Neural progenitor cell (in vitro differentiated cells): Measurements from ENCODE around the gene SMCHD1. TPM values are rescaled to one million over a fixed set of nuclear protein-coding genes. Genes with fewer than 3 reads are reported as not detected.

ENCODE experiments used
- DNase-seq: peaks from one replicate; pipeline ENCODE4 v3.0.0-alpha.2; 2016; ENCODE audit warnings: low spot score
- H2AFZ ChIP-seq: fragments of 200-600 bp; sonication (generic); replicated peaks from 2 replicates; pipeline ENCODE4 v1.6.1; 2016; ENCODE audit warnings: antibody characterized with exemption
- H3F3A ChIP-seq: fragments of 200-600 bp; sonication (generic); 2 replicates; pipeline ENCODE4 v1.6.1; 2016; ENCODE audit warnings: antibody characterized with exemption, low read depth
- H3K27ac ChIP-seq: fragments of 200-600 bp; sonication (generic); 2 replicates; pipeline ENCODE4 v1.5.1; 2016; ENCODE audit warnings: mild to moderate bottlenecking
- H3K27me3 ChIP-seq: fragments of 200-600 bp; sonication (generic); 2 replicates; pipeline ENCODE4 v1.6.1; 2016; ENCODE audit warnings: mild to moderate bottlenecking, moderate library complexity
- H3K36me3 ChIP-seq: fragments of 200-600 bp; sonication (generic); 2 replicates; pipeline ENCODE4 v1.5.1; 2016
- H3K4me1 ChIP-seq: fragments of 200-600 bp; sonication (generic); 2 replicates; pipeline ENCODE4 v1.6.1; 2016; ENCODE audit warnings: mixed run types
- H3K4me2 ChIP-seq: fragments of 200-600 bp; sonication (generic); 2 replicates; pipeline ENCODE4 v1.6.1; 2016
- H3K4me3 ChIP-seq: fragments of 200-600 bp; sonication (generic); 2 replicates; pipeline ENCODE4 v1.5.1; 2016
- H3K79me2 ChIP-seq: fragments of 200-600 bp; sonication (generic); 2 replicates; pipeline ENCODE4 v1.6.1; 2016; ENCODE audit warnings: low read depth
- H3K9ac ChIP-seq: fragments of 200-600 bp; sonication (generic); 2 replicates; pipeline ENCODE4 v1.6.1; 2016
- H3K9me3 ChIP-seq: fragments of 200-600 bp; sonication (generic); 2 replicates; pipeline ENCODE4 v1.5.1; 2016; ENCODE audit warnings: low read depth
- H4K20me1 ChIP-seq: fragments of 200-600 bp; sonication (generic); 2 replicates; pipeline ENCODE4 v1.6.1; 2016; ENCODE audit warnings: low read depth
- H3K27ac Mint-ChIP-seq: 3 replicates; pipeline ENCODE4 v1.8.0; 2021; ENCODE audit warnings: mixed read lengths
- H3K27me3 Mint-ChIP-seq: 2 replicates; pipeline ENCODE4 v1.8.0; 2022; ENCODE audit warnings: low read depth, mild to moderate bottlenecking, inconsistent platforms, moderate library complexity, mixed read lengths; ENCODE audit not compliant: insufficient read depth
- H3K36me3 Mint-ChIP-seq: 3 replicates; pipeline ENCODE4 v1.8.0; 2021; ENCODE audit warnings: mixed read lengths
- H3K4me1 Mint-ChIP-seq: 3 replicates; pipeline ENCODE4 v1.8.0; 2021; ENCODE audit warnings: mixed read lengths
- H3K4me3 Mint-ChIP-seq: 3 replicates; pipeline ENCODE4 v1.8.0; 2021; ENCODE audit warnings: mild to moderate bottlenecking, moderate library complexity, mixed read lengths
- H3K9me3 Mint-ChIP-seq: 3 replicates; pipeline ENCODE4 v1.8.0; 2020; ENCODE audit warnings: mixed read lengths
- CTCF ChIP-seq: fragments of 200-600 bp; sonication (generic); IDR thresholded peaks from 2 replicates; pipeline ENCODE4 v1.5.1; 2017; ENCODE audit warnings: antibody characterized with exemption, mild to moderate bottlenecking
- EZH2 ChIP-seq: fragments of 200-600 bp; sonication (generic); IDR thresholded peaks from 2 replicates; pipeline ENCODE4 v1.6.1; 2017; ENCODE audit warnings: antibody characterized with exemption, mild to moderate bottlenecking, moderate library complexity
- EZH2phosphoT487 ChIP-seq: fragments of 200-600 bp; sonication (generic); IDR thresholded peaks from 2 replicates; pipeline ENCODE4 v1.6.1; 2017; ENCODE audit warnings: antibody characterized with exemption
- total RNA-seq: library from RNA; depleted of rRNA; stranded (reverse); fragments of >200 nt; gene quantifications from 2 replicates; pipeline ENCODE4 v1.2.3, GENCODE V29; 2015; ENCODE audit warnings: low replicate concordance

The SMCHD1 gene
- total RNA-seq, 1 donor from 2014 or later, result 127 TPM

DNA sequence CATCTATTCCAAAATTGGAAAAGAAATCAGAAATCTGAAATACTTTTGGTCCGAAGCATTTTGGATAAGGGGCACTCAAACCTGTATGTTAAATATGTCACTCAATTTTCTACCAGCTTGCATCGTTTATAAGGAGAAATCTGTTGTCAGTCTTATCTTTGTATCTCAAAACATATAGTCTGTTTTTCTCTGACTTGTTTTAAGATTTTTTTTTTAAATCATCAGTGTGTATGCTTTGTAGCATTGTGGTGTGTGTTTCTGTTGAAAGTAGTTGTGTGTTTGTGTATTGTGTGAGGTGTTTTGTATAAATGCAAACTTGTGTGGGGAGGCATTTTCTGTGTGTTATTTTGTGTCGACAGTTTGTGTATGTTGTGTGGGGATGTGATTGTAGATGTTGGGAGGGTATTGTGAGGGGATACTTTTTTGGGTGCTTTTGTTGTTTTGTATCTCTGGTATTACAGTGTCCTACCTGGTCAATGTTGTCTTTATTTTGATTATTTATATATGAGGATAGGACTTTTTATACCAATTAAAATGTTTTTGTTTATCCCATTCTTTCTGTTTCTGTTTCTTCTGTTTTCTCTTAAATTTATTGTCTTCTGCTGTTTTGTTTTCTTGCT is 30.9 kb downstream of the SMCHD1 start:
- H3K4me1 ChIP-seq, result no peaks in the 10 kb centered on the region
- H3K27ac Mint-ChIP-seq, result no peak overlapping the region
- peaks cover 37% of the 10 kb centered on the region for H3K36me3 ChIP-seq
- peaks cover 58% of the 10 kb centered on the region for H3K79me2 ChIP-seq
- H2AFZ ChIP-seq, result no peak overlapping the region
- DNase-seq, result no peak
- H3K27me3 Mint-ChIP-seq, result no peaks in the 10 kb centered on the region
- H3K9me3 Mint-ChIP-seq, result peaks cover 26% of the 10 kb centered on the region
- H3K27ac ChIP-seq, result no peak overlapping the region
- H3K9me3 ChIP-seq, result no peaks in the 10 kb centered on the region
- H4K20me1 ChIP-seq, result no peaks in the 10 kb centered on the region
- H3K27me3 ChIP-seq, result no peaks in the 10 kb centered on the region
- H3K4me3 Mint-ChIP-seq, result no peak overlapping the region
- H3K9ac ChIP-seq, result no peak overlapping the region
- H3K4me3 ChIP-seq, result no peak overlapping the region
- TF ChIP-seq EZH2phosphoT487, result no peak
- no peak for TF ChIP-seq EZH2
- TF ChIP-seq CTCF, result no peak
- H3K4me2 ChIP-seq, result no peak overlapping the region
- peaks cover 6% of the 10 kb centered on the region for H3K4me1 Mint-ChIP-seq
- H3K36me3 Mint-ChIP-seq, result peaks cover 64% of the 10 kb centered on the region
- H3F3A ChIP-seq, result no peaks in the 10 kb centered on the region

DNA sequence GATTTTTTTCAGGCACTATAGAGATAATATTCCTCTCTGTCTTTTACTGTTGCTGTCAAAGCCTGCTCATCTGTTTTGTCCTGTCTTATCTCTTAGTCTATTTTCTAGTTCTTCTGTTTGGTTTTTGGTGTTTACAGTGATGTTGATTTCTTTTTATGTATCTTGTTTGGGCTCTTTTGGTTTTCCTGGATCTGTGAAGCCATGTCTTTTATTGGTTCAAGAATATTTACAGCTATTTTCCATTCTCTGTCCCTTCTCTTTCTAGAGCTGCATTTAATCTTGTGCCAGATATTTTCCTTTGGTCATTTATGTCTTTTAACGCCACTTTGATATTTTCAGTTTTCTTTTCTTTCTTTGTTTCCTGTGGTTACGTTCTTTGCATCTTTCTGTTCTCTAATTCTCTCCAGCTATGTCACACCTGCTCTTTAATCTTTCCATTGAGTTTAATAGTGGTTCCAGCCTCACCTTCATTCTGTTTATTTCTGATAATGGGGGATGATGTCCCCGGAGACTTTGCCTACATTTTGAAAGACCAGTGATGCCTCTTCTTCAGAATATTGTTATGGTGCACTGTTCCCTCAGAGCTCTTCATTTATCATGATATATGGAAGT is 32.0 kb downstream of the SMCHD1 start:
- no peak overlapping the region for H3K9ac ChIP-seq
- peaks cover 48% of the 10 kb centered on the region for H3K79me2 ChIP-seq
- no peaks in the 10 kb centered on the region for H3F3A ChIP-seq
- no peaks in the 10 kb centered on the region for H3K27me3 ChIP-seq
- TF ChIP-seq EZH2phosphoT487 (no peak), CTCF (no peak), EZH2 (no peak)
- H3K36me3 ChIP-seq, result peaks cover 37% of the 10 kb centered on the region
- no peaks in the 10 kb centered on the region for H3K4me1 ChIP-seq
- no peak overlapping the region for H3K27ac ChIP-seq
- no peaks in the 10 kb centered on the region for H3K9me3 ChIP-seq
- no peak for DNase-seq
- H2AFZ ChIP-seq, result no peak overlapping the region
- H3K4me2 ChIP-seq, result no peak overlapping the region
- H4K20me1 ChIP-seq, result peaks cover 2% of the 10 kb centered on the region
- peaks cover 61% of the 10 kb centered on the region for H3K36me3 Mint-ChIP-seq
- H3K27me3 Mint-ChIP-seq, result no peaks in the 10 kb centered on the region
- no peak overlapping the region for H3K27ac Mint-ChIP-seq
- no peak overlapping the region for H3K4me3 Mint-ChIP-seq
- peaks cover 6% of the 10 kb centered on the region for H3K4me1 Mint-ChIP-seq
- H3K4me3 ChIP-seq, result no peak overlapping the region
- peaks cover 26% of the 10 kb centered on the region for H3K9me3 Mint-ChIP-seq

DNA sequence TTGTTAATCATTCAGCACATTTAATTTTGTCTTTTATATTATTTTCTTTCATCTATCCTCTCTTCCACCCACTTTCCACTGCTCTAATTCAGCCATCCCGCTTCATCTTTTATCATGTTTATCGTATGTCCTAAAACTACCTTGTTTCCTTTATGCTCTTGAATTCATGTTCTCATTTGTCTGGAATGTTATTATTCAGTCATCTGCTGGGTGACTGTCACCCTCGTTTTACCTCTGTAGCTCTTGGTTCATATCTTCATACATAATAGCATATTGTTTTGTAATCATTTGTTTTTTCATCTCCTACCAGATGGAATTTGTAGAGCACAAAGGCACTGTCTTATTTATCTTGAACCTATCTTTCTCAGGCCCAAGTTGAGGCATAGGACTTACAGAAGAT is 37.0 kb downstream of the SMCHD1 start:
- H2AFZ ChIP-seq, result no peak overlapping the region
- peaks cover 2% of the 10 kb centered on the region for H3K27me3 Mint-ChIP-seq
- peaks cover 2% of the 10 kb centered on the region for H4K20me1 ChIP-seq
- TF ChIP-seq EZH2, result no peak
- no peak for TF ChIP-seq EZH2phosphoT487
- TF ChIP-seq CTCF, result no peak
- no peaks in the 10 kb centered on the region for H3K9me3 ChIP-seq
- H3K4me2 ChIP-seq, result no peak overlapping the region
- H3K79me2 ChIP-seq, result peaks cover 11% of the 10 kb centered on the region
- H3K4me1 ChIP-seq, result no peaks in the 10 kb centered on the region
- H3F3A ChIP-seq, result no peaks in the 10 kb centered on the region
- H3K27ac ChIP-seq, result no peak overlapping the region
- H3K4me3 ChIP-seq, result no peak overlapping the region
- no peak overlapping the region for H3K9ac ChIP-seq
- peaks cover 37% of the 10 kb centered on the region for H3K36me3 Mint-ChIP-seq
- H3K9me3 Mint-ChIP-seq, result peaks cover 2% of the 10 kb centered on the region
- no peak overlapping the region for H3K4me3 Mint-ChIP-seq
- peaks cover 46% of the 10 kb centered on the region for H3K36me3 ChIP-seq
- no peaks in the 10 kb centered on the region for H3K4me1 Mint-ChIP-seq
- no peak overlapping the region for H3K27ac Mint-ChIP-seq
- no peaks in the 10 kb centered on the region for H3K27me3 ChIP-seq
- DNase-seq, result no peak
